NCI-H1694 treated with DMSO at 0.1 percent for 48 hours (cell line): ENCODE measurements around the gene HIBCH.
"Not testable (repeated sequence)": the region's sequence is repeated elsewhere in the genome, so short reads cannot be mapped to it uniquely, and the experiment has no call there.

ENCODE experiments used
- DNase-seq: peaks from one replicate; lab custom pipeline; 2025; lab: John Stamatoyannopoulos, UW

HIBCH gene

GRCh38 chr2:190223989-190224388 is 95.6 kb downstream of the HIBCH start:
- not testable (repeated sequence) for DNase-seq

GRCh38 chr2:190222745-190223144 is 96.9 kb downstream of the HIBCH start:
- DNase-seq = not testable (repeated sequence)

GRCh38 chr2:190221429-190221828 is 98.2 kb downstream of the HIBCH start:
- DNase-seq = no peak

GRCh38 chr2:190219186-190219585 is 100.4 kb downstream of the HIBCH start:
- no peak for DNase-seq

GRCh38 chr2:190217616-190218015 is 102.0 kb downstream of the HIBCH start:
- no peak for DNase-seq

GRCh38 chr2:190216829-190217228 is 102.8 kb downstream of the HIBCH start:
- no peak for DNase-seq

- DNase-seq = no peak
These were observed 104.0 kb downstream of the HIBCH start for GRCh38 chr2:190215620-190216019.

GRCh38 chr2:190214426-190215194 is 105.0 kb downstream of the HIBCH start:
- DNase-seq = no peak

- no peak for DNase-seq
These were observed 105.9 kb downstream of the HIBCH start for GRCh38 chr2:190213441-190214335.

GRCh38 chr2:190210471-190210870 is 109.2 kb downstream of the HIBCH start:
- DNase-seq = no peak

GRCh38 chr2:190209559-190209958 is 110.1 kb downstream of the HIBCH start:
- DNase-seq = no peak

GRCh38 chr2:190207930-190208329 is 111.7 kb downstream of the HIBCH start:
- DNase-seq = no peak

- DNase-seq = no peak
These were observed 114.0 kb downstream of the HIBCH start for GRCh38 chr2:190205657-190206056.

GRCh38 chr2:190202604-190203003 is 117.0 kb downstream of the HIBCH start:
- no peak for DNase-seq

- no peak for DNase-seq
These were observed 117.6 kb downstream of the HIBCH start for GRCh38 chr2:190202018-190202417.

- DNase-seq = no peak
These were observed 119.0 kb downstream of the HIBCH start for GRCh38 chr2:190200603-190201002.

- DNase-seq = no peak
These were observed 120.1 kb downstream of the HIBCH start for GRCh38 chr2:190199530-190199929.

- DNase-seq = no peak
These were observed 120.5 kb downstream of the HIBCH start for GRCh38 chr2:190199109-190199508.

- no peak for DNase-seq
These were observed 122.4 kb downstream of the HIBCH start for GRCh38 chr2:190197143-190197720.

- DNase-seq = no peak
These were observed 129.0 kb downstream of the HIBCH start for GRCh38 chr2:190190507-190191162.

- no peak for DNase-seq
These were observed 131.3 kb downstream of the HIBCH start for GRCh38 chr2:190188289-190188688.

- no peak for DNase-seq
These were observed 133.4 kb downstream of the HIBCH start for GRCh38 chr2:190186238-190186637.
